ENCODE measurements around the gene PRPSAP1. TPM values are rescaled to one million over a fixed set of nuclear protein-coding genes. Genes with fewer than 3 reads are reported as not detected.

PRPSAP1 gene
- total RNA-seq, 1 donor from 2014 or later: 89.6 TPM

DNA sequence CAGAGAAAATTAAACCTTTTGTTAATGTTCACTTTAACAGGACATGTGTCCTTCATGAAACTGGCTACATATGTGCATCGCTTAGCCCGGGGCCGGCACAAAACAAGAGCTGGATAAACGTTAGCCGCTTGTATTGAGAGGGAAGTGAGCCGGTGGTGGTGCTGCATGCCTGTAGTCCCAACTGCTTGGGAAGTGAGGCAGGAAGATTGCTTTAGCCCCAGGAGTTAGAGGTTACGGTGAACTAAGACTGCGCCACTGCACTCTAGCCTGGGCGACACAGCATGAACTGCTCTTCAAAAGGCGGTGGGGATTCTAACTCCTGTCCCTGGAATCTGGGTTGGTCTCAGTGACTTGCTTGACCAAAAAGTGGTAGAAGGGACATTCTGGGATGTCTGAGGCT lies 15.7 kb upstream of the PRPSAP1 start:
- peak overlapping the region; percentile 10 for H3K27ac Mint-ChIP-seq
- H3K4me1 Mint-ChIP-seq (ENCODE audit: low read depth): peaks cover 8% of the 10 kb centered on the region
- DNase-seq (ENCODE audit: low spot score, unreplicated experiment): no peak
- no peak for TF ChIP-seq CTCF (IDR thresholded peaks at IDR 0.05; ENCODE audit: unreplicated experiment)
- H3K4me3 Mint-ChIP-seq (ENCODE audit: low read depth): no peak overlapping the region
- H3K27me3 Mint-ChIP-seq: no peaks in the 10 kb centered on the region
- H3K36me3 Mint-ChIP-seq (ENCODE audit: insufficient read depth): peaks cover 4% of the 10 kb centered on the region
- peaks cover 3% of the 10 kb centered on the region for H3K9me3 Mint-ChIP-seq (ENCODE audit: low read depth)

- Mint-ChIP-seq H3K4me1 (ENCODE audit: low read depth) (peaks cover 6% of the 10 kb centered on the region), H3K9me3 (ENCODE audit: low read depth) (peaks cover 3% of the 10 kb centered on the region), H3K27me3 (no peaks in the 10 kb centered on the region), H3K27ac (no peak overlapping the region), H3K4me3 (ENCODE audit: low read depth) (no peak overlapping the region), H3K36me3 (ENCODE audit: insufficient read depth) (peaks cover 4% of the 10 kb centered on the region)
- DNase-seq (ENCODE audit: low spot score, unreplicated experiment): no peak
- no peak for TF ChIP-seq CTCF (IDR thresholded peaks at IDR 0.05; ENCODE audit: unreplicated experiment)
These were observed 14.8 kb upstream of the PRPSAP1 start for GRCh38 chr17:76368545-76368944.

- Mint-ChIP-seq H3K4me1 (ENCODE audit: low read depth) (peaks cover 5% of the 10 kb centered on the region), H3K36me3 (ENCODE audit: insufficient read depth) (peaks cover 4% of the 10 kb centered on the region), H3K9me3 (ENCODE audit: low read depth) (peaks cover 3% of the 10 kb centered on the region), H3K4me3 (ENCODE audit: low read depth) (no peak overlapping the region), H3K27ac (no peak overlapping the region), H3K27me3 (no peaks in the 10 kb centered on the region)
- TF ChIP-seq CTCF (IDR thresholded peaks at IDR 0.05; ENCODE audit: unreplicated experiment): no peak
- DNase-seq (ENCODE audit: low spot score, unreplicated experiment): no peak
These were observed 13.9 kb upstream of the PRPSAP1 start for GRCh38 chr17:76367642-76368041.

- no peak overlapping the region for H3K27ac Mint-ChIP-seq
- no peak overlapping the region for H3K4me3 Mint-ChIP-seq (ENCODE audit: low read depth)
- H3K9me3 Mint-ChIP-seq (ENCODE audit: low read depth): peaks cover 3% of the 10 kb centered on the region
- peaks cover 4% of the 10 kb centered on the region for H3K27me3 Mint-ChIP-seq
- H3K4me1 Mint-ChIP-seq (ENCODE audit: low read depth): peaks cover 5% of the 10 kb centered on the region
- TF ChIP-seq CTCF (IDR thresholded peaks at IDR 0.05; ENCODE audit: unreplicated experiment): no peak
- H3K36me3 Mint-ChIP-seq (ENCODE audit: insufficient read depth): peaks cover 4% of the 10 kb centered on the region
- DNase-seq (ENCODE audit: low spot score, unreplicated experiment): no peak
These were observed 12.5 kb upstream of the PRPSAP1 start for GRCh38 chr17:76366247-76366646.

DNA sequence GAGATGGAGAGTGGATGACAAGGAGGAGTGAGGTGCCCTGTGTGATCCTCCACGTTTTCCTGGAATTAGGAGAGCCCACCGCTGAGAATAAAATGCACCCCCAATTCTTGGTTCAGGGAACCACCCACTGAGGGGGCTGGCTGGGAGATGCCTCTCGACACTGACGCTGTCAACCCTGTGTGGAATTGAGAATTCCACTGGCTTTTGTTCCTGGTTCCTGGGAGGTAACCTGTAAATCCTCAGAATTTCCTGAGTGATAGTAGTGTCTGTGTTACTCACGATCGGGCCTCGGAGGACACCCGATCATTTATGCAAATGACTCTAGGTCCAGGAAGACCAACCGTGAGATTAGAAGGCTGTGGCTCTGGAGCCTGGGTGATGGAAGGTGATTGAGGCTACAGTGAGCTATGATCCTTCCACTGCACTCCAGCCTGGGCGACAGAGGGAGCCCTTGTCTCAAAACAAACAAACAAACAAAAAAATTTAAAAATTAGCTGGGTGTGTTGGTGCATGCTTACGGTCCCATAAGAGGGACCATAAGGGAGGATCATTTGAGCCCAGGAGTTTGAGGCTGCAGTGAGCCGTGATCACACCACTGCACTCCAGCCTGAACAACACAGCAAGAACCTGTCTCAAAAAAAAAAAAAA lies 11.7 kb upstream of the PRPSAP1 start:
- Mint-ChIP-seq H3K4me1 (ENCODE audit: low read depth) (peaks cover 5% of the 10 kb centered on the region), H3K27me3 (peaks cover 4% of the 10 kb centered on the region), H3K4me3 (ENCODE audit: low read depth) (no peak overlapping the region), H3K36me3 (ENCODE audit: insufficient read depth) (peaks cover 4% of the 10 kb centered on the region), H3K27ac (no peak overlapping the region), H3K9me3 (ENCODE audit: low read depth) (peaks cover 3% of the 10 kb centered on the region)
- DNase-seq (ENCODE audit: low spot score, unreplicated experiment): no peak
- TF ChIP-seq CTCF (IDR thresholded peaks at IDR 0.05; ENCODE audit: unreplicated experiment): peak; percentile 27
